Stimulated activated CD8-positive, alpha-beta memory T cell treated with anti-CD3 and anti-CD28 coated beads, Interleukin-4, amount 100 ng/mL, for 1 hour (primary cell): ENCODE measurements around the gene UCK2.
A peak's percentile ranks its signal among the peaks of the same experiment; 100 is the strongest.

Experiments
- DNase-seq, 2 donors: peaks; one replicate each; pipeline ENCODE4 v3.0.0-alpha.2; 2020; ENCODE audit warnings: low read depth in 2 of 2, low spot score in 1 of 2

UCK2 gene

GRCh38 chr1:165899461-165899941, 72.1 kb downstream of the UCK2 start:
- DNase-seq = no peak

DNA sequence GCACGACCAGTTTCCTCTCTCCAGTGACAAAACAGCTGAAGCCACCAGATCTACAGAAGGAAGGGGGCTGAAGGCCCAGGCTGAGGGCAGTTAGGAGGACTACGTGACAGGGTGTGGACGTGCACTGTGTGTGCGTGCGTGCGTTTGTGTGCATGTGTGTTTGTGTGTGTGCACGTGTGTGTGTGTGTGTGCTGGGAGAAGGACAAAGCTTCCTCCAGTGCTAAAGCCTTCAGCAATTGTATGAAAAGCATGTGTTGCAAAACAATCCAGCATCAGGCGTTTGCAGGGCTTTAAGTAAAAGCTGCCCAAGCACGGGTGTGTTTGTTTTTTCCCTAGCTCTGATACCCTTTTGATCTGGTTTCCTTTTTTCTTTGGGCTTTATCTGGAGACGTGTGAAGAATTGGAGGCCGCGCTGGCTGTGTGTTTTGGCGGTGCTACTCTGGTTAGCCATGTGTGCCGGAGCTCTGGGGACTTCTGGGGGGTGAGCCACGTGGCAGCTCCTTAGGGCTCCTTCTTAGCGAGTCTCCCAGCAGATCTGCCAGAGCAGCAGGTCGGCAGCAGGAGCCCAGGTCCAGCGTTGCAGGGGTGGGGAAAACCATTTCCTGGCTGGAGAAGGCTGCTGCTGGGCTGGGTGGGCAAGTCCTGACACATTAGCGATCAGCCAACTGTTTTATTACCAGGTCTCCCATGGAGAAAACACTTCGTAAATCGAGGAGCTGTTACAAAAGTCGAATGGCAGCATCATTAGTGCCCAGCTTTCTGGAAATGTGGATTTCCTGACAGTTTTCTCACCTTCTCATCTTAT, 73.4 kb downstream of the UCK2 start:
- DNase-seq = no peak

DNA sequence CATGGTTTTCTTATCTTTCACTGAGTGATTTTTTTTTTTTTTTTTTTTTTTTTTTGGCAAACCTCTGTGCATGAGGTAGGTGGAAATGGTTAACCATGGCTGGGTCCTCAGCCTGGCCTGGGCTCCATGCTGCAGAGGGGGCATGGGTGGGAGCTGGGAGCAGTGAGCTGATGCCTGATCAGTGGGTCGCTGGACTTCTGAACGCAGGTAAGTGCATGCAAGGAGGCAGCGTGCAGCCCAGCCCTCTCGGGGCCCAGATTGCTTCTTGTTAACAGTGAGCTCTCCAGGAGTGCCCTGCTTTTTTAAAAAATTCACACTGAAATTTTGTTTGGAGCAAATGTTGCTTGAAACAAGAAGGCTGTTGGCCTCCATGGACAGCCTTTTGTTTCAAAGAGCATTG, 75.2 kb downstream of the UCK2 start:
- DNase-seq = no peak

GRCh38 chr1:165903672-165904071, 76.3 kb downstream of the UCK2 start:
- no peak for DNase-seq

DNA sequence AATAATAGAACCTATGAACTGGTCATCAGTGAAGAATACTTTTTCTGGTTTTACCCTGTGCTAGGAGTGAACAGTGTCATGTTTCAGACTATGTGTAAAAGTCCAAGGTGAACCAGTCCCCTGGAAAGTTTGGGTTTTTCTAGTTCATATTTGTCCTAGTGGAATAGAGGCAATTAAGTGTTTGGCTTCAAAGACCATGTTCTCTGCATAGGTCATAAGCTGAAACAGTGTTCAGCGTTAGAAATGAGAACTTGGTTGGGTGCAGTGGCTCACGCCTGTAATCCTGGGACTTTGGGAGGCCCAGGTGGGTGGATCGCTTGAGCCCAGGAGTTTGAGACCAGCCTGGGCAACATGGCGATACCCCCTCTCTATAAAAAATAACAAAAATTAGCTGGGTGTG, 77.5 kb downstream of the UCK2 start:
- DNase-seq = no peak

- no peak for DNase-seq
These were observed 78.4 kb downstream of the UCK2 start for GRCh38 chr1:165905853-165906252.

- DNase-seq = no peak
These were observed 79.9 kb downstream of the UCK2 start for GRCh38 chr1:165907256-165907857.

GRCh38 chr1:165910764-165911421, 83.5 kb downstream of the UCK2 start:
- DNase-seq = no peak

DNA sequence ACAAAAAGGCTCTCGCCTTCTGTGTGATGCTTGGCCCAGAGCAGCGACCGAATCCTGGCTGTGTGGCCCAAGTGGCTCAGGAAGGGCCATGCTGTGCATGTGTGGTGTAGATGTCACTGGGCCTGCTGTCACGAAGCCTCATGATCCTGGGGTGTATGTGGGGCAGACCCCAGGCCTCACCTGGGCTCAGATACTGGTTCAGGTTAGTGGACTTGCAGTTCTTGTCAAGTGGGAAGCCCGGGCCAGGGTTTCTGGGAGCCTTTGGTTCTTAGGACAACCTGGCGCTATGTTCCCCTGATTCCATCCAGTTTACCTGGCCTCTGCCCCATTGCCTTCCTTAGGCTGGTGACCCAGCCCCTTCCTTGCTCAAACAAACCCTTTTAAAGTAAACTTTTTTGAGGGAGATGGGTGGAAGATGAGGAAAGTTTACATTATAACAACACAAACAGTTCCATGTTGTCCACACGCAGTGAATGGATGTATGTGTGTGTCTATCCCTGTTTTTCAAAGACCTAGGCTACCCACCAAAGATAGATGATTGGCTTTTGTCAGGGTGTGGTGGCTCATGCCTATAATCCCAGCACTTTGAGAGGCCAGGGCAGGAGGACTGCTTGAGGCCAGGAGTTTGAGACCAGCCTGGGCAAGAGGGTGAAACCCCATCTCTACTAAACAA, 84.3 kb downstream of the UCK2 start:
- no peak for DNase-seq

DNA sequence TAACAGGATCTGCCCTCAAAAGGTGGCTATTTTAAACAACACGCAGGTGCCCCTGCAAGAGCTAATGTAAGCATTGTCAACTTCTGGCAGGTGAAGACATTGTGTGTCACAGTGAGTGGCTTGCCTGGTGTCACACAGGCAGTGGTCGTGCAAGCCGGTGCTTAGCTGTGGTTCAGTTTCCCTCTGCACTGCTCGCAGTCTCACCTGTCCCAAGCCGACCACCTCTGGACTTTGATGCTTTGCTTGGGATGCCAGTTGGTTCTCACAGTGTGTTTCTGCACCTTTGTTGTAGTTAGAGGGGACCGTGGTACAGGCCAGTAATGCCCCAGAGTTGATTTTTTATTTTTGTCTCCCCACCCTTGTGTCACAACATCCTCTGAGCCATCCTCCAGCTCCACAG, 85.2 kb downstream of the UCK2 start:
- DNase-seq = no peak

DNA sequence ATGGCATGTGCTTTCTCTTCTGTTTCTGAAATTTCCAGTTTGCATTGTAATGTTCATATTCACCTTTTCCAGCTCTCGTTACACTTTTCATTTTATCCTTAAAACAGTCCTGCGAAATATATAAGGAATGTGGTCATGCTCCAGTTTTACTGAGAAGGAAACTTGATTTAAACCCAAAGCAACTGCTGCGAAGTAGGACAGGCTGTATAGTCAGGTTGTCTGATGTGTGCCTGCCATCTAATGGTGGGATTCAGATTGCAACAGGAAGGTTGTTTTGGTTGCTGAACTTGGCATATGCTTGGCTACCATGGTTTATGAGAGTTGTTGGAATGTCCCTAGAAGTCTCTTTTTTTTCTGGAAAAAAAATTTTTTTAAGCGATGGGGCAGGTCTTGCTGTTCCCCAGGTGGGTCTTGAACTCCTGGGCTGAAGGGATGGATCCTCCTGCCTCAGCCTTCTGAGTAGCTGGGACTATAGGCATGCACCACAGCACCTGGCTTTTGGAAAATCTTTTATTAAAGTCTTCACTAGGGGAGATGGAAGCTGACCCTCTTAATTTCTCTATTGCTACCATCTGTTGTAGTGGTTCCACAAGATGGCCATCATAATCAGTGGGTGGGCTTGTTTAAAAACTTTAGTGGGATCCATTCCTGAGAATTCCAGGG, 86.9 kb downstream of the UCK2 start:
- DNase-seq = peak; percentile 17 to 27

DNA sequence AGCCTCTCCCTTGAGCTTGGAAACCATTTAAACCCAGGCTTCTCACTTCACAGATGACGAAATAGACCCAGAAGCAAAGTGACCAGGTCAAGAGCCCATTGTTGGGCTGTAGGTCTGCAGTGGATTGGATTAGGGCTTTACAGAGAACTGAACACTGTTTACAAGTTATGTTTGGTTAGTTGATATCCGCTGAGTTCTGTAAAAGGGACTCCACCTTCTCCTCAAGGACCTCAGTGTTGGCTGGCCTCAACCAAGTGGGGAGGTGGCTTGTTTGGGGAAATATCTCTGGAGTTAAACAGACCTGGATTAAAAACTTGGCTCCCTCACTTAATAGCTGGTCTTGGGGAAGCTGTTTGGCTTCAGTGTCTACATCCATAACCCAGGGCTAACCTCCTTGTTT, 88.1 kb downstream of the UCK2 start:
- DNase-seq = no peak

DNA sequence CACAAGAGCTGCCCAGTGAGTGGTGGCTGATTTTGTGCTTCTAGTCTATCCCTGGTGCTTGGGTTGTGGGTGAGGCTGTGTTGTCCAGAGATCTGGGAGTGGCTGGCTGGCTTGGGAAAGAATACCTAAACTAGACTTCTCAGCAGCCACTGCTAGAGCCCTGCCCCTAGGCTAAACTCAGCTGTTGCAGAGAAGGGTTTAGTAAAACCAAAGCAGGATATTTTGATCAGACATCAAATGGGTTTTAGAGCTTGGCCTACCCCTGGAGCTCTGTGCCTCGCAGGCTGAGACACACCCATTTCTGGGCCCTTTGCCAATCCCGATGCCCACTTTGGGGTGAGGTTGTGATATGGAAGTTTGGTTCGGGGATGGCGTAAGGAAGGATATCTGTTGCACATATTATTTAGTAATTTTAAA, 88.5 kb downstream of the UCK2 start:
- DNase-seq = no peak

DNA sequence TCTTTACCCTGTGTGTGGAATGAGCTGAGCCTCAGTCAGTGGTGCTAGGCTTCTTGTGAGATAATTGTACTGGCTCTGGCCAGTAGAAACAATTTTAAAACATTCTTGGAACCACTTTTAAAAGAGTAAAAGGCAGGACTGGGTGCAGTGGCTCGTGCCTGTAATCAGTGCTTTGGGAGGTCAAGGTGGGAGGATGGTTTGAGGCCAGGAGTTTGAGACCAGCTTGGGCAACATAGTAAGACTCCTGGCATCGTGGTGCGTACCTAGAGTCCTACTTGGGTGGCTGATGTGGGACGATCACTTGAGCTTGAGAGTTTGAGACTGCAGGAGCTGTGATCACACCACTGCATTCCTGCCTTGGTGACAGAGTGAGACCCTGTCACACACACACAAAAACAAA, 89.8 kb downstream of the UCK2 start:
- no peak for DNase-seq

DNA sequence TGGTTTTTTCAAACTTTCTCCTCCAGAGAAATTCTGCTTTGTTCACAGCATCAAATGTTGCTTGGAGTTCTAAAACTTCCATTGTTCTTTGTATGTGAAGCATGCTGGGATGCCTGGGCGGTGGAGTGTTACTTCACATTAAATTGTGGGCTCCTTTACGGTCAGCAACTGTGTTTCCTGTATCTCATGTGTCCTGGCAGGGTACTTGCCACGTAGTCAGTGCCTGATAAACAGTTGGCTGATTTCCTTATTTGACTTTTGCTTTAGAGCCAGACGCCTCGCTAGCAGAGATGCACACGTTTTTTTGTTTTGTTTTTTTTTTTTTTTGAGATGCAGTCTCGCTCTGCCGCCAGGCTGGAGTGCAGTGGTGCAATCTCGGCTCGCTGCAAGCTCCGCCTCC, 96.7 kb downstream of the UCK2 start:
- no peak for DNase-seq

GRCh38 chr1:165925498-165926079, 98.2 kb downstream of the UCK2 start:
- no peak for DNase-seq

GRCh38 chr1:165927169-165927568, 99.8 kb downstream of the UCK2 start:
- DNase-seq = no peak

GRCh38 chr1:165928075-165928731, 100.8 kb downstream of the UCK2 start:
- no peak for DNase-seq

- DNase-seq = no peak
These were observed 103.5 kb downstream of the UCK2 start for GRCh38 chr1:165930961-165931360.

DNA sequence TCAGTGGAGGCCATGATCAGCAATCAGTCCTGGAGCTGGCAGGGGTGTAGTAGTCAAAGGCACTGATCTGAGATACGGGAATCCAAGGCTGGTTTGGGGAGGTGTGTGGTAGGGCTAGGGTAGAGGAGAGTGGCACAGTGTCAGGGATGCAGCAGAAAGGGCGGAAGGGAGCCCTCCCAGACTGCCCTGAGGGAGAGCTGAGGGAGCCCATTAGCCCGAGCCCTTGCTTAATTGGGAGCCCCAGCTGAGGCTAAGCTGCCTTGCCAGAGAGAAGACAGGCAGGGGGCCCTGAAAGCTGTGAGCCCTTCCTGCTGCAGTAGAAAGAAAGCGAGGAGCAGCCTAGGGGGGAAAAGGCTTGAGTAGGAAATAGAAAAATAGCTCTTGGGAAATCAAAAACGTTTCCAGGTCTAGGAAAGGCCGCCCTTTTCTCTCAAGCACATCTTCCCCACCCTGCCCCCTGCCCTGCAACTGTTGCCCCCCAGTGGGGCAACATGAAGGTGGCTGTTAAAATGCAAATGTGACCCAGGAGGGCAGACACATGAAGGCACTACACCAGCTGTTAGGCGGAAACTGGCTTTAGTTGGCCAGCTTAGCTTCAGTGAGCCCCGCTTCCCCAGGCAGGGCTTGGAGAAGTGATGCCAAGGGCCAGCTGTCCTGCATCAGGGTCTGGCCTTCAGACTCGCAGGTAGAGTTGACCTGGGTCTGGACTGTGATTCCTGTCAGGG, 106.2 kb downstream of the UCK2 start:
- no peak for DNase-seq
